Ovary (tissue), 3 donors: ENCODE results near the gene ARVCF.

Experiments
- CTCF ChIP-seq, 3 donors: fragments of 450-650 bp in 2 of 3; fragments of 200-600 bp in 1 of 3; IDR thresholded peaks; one replicate each; pipeline versions ENCODE4 v1.5.1 to v1.8.0; 2016 to 2022; ENCODE audit warnings: antibody characterized with exemption in 3 of 3, mild to moderate bottlenecking in 1 of 3
- EP300 ChIP-seq: sonication (generic); formaldehyde crosslinking; IDR thresholded peaks from one replicate; pipeline ENCODE4 v1.6.1; 2017; ENCODE audit warnings: antibody characterized with exemption
- donor health status: DM: no; HTN: no; CAD: no.

- TF ChIP-seq EP300 (no peak), CTCF (IDR thresholded peaks at IDR 0.05) (no peak)
Observed at GRCh38 chr22:19942157-19943081, 74.2 kb downstream of the ARVCF start.
